Islet precursor cell (in vitro differentiated cells): ENCODE results near the gene PDE4D.

Experiments used
- DNase-seq: peaks from one replicate; pipeline ENCODE4 v3.0.0-alpha.2; 2018

Gene PDE4D

GRCh38 chr5:58933891-58934628 is 959.5 kb downstream of the PDE4D start:
- no peak for DNase-seq

DNA sequence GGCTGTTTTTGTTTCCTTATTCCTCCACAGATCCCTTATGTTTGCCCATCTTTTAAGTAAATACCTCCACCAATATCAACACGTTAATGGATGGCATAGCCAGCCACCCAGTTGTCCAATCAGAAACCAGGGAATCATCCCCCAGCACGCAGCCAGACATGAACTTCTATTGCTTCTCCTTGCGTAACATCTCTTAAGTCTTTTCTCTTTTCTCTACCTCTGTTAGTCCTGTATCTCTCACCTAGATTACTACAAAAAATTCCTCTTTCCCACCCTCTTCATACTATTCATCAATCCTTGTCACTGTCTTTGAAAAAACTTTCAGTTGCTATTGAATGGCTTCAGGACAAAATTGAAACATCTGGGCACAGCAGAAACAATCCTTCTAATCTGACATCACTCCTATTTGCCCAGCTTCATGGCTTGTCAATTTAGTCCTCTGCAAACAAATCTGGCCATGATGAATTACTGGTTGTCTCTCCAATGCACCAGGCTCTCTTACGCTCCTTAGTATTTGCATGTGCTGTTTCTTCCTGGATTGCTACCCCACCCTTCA is 961.4 kb downstream of the PDE4D start:
- DNase-seq, result no peak

DNA sequence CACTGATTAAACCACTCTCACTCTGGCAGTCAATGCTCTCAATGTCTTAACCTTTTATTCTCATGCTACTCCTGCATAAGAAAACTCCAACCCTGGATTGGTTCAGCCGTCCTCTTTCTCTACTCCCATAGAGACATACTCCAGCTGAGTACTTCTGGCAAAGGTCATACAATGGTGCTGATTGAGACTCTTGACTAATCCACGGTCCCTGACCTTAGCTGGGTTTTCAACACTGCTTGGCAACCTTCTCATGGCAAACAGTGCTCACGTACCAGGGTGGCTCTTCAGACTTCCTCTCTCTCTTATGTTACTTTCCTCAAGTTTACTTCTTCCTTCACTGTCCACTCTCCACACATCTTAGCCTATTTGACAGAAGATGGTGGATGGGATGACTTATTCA is 963.0 kb downstream of the PDE4D start:
- no peak for DNase-seq

GRCh38 chr5:58929726-58930125 is 963.8 kb downstream of the PDE4D start:
- no peak for DNase-seq

DNA sequence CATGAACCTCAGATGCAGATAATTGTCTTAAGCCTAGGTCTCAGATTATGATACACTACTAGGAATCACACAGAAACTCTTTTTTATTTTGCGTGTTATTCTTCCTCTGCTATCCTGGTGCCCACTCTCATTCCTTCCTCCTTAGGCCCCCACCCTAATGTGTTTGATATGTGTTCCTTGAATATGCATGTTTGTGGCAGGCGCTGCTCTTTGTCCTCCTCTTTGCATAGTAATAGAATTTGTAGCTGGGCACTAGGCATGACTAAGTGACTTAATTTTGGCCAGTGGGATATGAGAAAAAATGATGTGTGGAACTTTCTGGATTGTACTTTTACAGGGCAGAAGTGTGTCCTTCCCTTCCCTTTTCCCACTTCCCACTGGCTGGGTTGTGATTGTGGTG is 965.6 kb downstream of the PDE4D start:
- no peak for DNase-seq

- no peak for DNase-seq
Measured at GRCh38 chr5:58927181-58927580, 966.3 kb downstream of the PDE4D start.

DNA sequence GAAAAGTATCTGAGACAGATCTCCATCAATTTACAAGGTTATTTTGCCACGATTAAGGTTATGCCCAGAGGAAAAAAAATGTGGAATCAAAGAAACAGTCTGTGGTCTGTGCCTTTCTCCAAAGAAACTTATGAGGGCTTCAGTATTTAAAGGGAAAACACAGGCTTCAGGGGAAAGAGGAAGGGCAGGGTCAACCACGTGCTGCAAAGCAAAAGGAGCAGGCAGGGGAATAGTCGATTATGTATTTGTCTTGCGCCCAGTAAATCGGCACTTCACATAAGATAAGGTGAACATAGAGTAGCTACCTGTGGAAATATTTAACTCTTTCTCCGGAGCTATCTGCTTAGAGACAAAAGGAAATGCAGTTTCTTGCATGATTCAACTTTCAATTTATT is 967.0 kb downstream of the PDE4D start:
- DNase-seq, result no peak

GRCh38 chr5:58925627-58926540 is 967.6 kb downstream of the PDE4D start:
- DNase-seq, result no peak

- DNase-seq, result no peak
Measured at GRCh38 chr5:58924306-58924705, 969.2 kb downstream of the PDE4D start.

- no peak for DNase-seq
Measured at GRCh38 chr5:58923355-58923754, 970.2 kb downstream of the PDE4D start.

DNA sequence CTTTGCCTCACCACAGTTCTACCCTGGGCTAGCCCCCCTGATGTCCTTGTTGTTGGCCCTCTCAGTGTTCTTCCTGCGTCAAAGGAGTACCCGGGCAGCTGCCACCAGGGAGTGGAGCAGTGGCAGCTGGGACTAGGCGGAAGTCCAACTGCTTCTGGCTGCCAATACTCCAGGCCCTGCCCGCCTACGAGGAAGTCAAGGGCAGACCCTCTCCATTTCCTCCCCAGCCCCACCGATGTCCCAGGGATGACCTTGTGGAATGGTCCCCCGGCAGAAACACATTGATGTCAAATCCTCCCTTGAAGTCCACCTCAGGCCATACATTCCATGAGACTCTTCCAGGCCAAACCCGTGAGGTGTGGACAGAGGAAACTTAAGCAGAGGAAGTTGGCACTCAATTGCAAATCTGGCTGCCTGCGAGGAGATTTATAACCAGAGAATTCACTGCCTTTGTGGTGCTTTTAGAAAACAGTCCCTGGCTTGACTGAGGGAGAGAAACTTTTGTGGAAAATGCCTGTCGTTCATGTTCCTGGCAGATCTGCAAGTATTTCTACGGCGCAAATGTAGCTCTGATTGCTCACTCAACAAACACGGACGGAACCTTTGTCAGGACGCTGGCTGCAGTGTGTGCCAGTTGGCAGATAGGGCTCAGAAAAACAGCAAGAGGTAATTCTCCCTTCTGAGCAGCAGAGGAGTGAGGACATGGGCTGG is 970.9 kb downstream of the PDE4D start:
- no peak for DNase-seq

GRCh38 chr5:58921159-58921558 is 972.4 kb downstream of the PDE4D start:
- DNase-seq, result no peak

GRCh38 chr5:58919833-58920232 is 973.7 kb downstream of the PDE4D start:
- no peak for DNase-seq
